ENCODE data around the gene NHLRC4.
"Not testable (repeated sequence)": the region's sequence is repeated elsewhere in the genome, so short reads cannot be mapped to it uniquely, and the experiment has no call there.

Gene NHLRC4

DNA sequence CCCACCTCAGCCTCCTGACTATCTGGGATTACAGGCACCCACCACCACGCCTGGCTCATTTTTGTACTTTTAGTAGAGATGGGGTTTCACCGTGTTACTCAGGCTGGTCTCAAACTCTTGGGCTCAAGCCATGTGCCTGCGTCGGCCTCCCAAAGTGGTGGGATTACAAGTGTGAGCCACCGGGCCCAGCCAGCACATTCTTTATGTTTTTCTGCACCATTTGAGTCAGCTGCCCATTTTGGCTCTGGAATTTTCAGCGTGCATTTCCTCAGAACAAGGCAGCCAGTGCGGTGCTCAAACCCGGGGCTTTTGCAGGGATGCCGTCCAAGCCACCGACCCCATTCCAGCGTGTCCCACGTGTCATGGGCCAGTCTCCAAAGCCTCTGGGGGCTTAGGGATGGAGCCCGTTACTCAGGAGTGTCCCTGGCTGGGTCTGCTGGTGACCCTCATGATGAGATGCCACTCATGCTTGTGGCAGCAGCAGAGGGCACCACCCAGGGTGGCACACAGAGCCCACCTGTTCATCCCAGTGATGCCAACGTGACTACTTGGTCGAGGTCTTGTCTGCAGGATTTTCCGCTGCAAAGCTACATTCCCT lies 19.3 kb downstream of the NHLRC4 start:
- no peak for DNase-seq

DNA sequence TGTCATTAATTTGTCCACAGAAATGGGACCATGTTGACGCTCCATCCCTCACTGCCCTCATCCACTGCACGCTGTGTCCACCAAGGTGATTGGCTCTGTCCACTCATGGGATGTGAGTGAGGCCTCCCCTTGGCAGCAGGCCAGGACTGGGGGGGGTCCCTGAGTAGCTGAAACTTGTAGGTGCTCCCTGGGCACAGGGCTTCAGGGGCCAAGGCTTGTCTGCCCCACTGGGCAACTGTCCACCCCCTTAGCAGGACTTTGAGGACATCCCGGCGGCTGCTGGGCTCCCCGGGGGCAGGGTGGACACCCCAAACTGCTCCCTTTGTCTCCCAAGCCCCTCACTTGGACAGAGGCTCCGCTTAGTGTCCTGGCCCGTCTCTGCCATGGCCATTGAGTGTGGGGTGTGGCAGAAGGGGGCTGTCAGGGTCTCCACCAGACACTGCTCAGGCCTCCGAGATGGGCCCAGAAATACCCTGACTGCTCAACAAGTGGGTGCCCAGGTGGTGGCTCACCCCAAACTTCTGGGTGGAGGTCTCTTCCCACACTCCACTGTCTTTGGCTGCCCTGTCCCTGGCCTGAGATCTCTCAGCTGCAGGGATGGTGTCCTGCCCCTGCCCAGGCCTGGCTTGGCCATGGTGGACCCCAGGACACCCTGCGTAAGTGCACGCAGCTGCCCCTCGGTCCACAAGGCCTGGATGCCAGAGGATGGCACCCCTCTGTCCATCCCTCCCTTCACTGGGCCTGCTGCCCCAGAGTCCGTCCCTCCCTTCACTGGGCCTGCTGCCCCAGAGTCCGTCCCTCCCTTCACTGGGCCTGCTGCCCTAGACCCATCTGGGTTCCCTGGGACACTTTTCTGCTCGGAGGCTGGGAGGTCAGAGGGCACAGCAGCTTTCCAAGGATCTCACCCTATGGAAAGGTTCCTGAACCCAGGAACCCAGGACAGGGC lies 20.1 kb downstream of the NHLRC4 start:
- DNase-seq: no peak

DNA sequence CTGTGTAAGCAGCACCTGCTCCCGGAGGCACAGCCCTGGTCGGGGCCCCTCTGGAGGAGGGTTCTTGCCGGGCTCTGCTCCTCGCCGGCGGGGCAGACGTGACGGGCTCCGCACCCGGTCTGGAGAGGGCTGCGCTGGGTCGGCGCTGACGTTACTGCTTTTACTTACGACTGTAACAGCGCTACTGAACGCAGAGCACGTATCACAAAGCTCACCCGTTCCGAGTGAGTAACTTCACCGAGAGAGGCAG lies 21.8 kb downstream of the NHLRC4 start:
- DNase-seq: peak; percentile 75

DNA sequence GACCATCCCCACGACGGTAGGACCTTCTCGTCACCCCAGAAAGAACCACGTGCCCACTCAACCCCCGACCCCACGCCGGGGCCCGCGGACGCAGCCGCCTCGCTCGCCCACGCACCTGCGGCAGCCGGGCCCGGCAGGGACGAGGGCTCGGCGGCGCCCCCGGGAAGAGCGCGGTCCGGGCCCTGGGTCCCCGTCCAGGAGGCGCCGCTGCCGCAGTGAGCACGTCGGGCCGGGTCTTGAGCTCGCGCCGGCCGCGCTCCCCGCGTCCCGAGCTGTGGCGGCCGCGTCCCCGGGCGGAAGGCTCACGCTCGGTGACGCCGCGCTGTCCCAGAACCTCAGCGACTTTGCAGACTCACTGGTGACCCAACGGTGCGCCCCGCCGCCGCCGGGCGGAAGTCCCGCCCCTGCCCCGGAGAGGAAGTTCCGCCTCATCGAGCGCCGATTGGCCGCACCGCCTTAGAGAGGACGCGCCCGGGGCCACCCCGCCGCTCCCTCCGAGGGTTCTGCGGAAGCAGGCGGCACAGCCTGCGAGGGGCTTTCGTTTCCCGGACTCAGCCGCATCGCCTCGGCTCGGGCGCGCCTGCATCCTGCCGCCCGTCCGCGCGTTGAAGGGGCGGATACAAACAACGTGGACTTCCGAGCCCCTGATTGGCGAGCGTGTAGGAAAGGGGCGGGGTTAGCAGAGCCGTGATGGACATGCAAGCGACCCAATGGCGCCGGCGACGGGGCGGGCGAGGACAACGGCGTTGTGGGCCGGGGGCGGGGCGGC lies 22.3 kb downstream of the NHLRC4 start:
- peak; percentile 97 for DNase-seq

DNA sequence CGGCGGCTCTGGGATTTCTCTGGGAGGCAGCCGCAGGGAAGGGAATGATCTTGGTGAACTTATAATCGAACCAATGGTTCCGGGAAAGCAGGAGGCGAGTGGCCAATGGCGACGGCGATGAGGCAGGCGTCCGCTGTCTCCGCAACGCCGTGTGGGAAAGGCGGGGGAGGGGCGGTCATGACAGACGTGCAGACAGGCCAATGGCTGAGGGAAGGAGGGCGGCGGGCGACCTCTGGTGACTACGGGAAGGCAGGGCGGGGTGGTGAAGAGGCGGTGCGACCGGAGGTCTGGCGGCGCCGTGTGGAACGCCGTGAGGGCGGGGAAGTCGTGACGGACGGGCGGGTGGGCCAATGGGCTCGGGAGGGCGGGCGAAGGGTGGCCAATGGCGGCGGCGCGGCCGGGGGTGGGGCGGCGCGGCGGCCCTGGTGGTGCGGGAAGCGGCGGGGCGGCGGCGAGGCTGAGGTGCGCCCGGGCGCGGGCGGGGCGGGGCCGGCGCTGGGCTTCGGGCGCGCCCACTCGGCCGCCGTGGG lies 22.9 kb downstream of the NHLRC4 start, which contains the start of gene RAB40C:
RAB40C (plus strand) TSS at position 409 of the 530 bp plus-strand sequence. CDS start 226 bp downstream, outside the sequence.
- peak; percentile 99 for DNase-seq

DNA sequence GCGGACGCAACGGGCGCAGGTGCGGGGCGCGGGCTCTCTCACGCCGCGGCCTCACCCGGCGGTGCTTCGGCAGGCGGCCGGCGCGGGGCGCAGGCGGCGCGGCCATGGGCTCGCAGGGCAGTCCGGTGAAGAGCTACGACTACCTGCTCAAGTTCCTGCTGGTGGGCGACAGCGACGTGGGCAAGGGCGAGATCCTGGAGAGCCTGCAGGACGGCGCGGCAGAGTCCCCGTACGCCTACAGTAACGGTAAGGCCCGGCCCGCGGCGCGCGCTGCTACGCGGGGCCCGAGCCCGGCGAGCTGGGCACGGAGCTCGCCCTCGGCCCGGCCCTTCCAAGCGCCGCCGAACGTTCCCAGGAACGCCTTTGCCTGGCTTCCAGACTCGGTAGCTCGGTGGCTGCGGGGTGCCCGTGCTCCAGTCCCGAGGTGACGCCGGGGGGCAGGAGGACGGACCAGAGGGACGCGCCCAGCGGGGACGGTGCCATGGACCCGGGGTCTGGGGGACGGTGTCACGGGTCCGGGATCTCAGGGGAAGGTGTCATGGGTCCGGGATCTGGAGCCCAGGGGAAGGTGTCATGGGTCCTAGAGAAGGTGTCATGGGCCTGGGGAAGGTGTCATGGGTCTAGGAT lies 23.5 kb downstream of the NHLRC4 start:
- DNase-seq: no peak

DNA sequence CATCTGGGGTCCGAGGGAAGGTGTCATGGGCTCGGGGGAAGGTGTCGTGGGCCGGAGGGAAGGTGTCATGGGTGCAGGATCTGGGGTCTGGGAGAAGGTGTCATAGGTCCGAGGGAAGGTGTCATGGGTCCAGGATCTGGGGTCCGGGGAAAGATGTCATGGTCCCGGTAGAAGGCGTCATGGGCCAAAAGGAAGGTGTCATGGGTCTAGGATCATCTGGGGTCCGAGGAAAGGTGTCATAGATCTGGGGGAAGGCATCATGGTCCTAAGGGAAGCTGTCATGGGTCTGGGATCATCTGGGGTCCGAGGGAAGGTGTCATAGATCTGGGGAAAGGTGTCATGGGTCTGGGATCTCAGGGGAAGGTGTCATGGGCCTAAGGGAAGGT lies 24.0 kb downstream of the NHLRC4 start:
- DNase-seq: no peak

DNA sequence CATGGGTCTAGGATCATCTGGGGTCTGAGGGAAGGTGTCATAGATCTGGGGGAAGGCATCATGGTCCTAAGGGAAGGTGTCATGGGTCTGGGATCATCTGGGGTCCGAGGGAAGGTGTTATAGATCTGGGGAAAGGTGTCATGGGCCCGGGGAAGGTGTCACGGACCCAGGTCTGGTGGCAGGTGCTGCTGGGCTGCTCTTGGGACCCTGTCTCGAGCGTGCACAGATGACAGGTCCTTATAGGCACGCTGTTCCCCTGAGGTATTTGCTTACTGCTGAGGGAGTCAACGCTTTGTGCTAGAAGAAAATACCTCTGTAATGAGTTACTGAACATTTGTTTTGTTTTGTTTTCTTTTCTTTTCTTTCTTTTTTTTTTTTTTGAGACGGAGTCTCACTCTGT lies 24.4 kb downstream of the NHLRC4 start:
- DNase-seq: no peak

DNA sequence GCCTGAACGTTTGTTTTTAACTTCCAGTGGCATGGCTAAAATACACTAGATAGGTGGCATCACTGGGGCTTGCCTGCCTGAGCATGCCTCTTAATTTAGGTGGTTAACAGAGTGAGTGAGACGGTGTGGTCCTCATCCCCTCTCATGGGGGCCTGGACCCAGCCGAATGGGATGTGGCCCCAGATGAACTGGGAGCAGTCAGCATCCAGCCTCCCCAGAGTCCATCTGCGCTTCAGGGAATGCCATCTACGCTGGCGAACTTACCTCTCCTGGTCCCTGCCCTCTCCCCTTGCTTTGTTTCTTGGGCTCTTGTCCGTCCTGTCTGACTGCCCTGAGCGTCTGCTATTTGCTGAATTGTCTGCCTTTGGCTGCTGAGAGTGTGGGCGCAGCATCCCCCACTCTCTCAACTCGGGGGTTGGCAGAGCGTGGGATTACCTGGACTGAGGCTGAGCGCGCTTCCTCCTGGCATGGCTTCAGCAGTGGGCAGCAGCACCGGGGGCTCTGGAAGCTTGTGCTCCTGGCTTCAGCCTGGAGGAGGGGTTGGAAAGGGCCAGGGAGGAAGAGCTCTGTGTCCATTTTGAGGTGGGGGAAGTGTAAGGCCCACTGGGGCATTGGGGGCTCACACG lies 25.2 kb downstream of the NHLRC4 start:
- no peak for DNase-seq

DNA sequence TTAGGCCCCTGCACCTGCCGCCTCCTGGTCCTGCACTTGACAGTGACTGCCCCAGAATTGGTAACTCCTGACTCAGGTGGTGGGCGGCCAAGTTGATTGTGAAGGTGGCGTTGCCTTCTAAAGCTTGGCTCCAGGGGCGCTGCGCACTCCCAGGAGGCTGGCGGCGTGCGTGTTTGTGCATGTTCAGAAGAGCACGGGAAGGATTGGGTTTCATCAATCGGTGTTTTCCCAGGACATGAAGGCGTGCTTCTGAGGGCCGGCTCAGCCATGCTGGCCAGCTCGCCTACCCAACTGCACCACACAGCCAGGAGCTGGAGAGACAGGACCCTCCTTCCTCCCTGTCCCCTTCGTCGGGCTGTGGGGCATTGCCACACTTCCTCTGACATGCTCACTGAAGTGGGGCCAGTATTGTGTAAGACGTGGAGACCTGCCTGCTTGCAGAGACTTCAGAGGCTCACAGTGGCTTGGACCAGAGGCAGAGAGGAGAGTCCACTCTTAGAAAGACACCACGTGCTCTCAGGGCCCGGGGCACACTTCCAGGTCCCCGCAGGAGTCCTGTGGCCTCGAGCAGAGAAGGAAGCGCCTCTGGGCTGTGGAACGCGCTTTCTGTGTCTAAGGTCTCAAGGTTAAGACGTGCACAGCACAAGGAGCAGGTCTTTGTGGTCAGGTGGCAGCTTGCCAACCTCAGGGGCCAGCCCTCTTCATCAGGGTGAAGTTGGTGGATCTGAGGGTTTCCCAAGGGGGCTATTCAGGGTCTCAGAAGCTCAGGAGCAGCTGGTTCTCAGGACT lies 25.9 kb downstream of the NHLRC4 start:
- DNase-seq: no peak

DNA sequence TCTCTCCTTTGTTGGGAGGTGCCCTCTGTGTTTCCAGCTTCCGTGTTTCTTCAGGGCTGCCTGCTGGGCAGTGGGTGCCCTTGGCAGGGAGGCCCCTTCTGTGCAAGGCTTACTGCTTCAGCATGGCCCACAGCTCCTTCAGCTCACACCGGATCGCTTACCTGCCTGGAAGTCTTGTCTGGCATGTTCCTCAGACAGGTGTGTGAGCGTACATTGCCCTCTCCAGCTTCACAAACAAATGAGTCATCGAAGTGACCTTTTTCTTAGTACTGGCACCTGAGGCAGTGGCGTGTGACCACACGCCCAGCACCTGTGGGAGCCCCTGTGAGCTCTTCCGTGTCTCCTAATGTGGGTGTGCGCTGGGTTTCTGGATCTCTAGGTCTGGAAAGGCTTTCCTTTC lies 26.6 kb downstream of the NHLRC4 start:
- no peak for DNase-seq

DNA sequence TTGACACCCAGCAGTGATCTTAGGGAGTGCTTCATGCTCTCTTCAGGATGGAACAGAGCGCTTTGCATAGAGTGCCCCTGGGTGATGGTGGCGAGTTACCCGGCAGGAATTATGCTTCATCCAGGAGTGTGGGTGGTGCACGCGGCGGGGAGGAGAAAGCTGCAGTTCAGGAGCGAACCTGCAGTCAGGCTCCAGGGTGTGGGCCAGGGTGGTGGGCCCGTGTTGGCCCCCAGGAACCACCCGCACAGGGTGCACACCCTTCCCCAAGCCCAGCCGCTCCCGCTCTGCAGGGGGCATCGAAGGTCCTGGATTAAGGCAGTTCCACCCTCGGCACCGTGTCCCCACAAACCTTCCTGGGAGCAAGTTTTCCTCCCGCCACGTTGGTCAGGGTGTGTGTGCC lies 27.0 kb downstream of the NHLRC4 start:
- no peak for DNase-seq

DNA sequence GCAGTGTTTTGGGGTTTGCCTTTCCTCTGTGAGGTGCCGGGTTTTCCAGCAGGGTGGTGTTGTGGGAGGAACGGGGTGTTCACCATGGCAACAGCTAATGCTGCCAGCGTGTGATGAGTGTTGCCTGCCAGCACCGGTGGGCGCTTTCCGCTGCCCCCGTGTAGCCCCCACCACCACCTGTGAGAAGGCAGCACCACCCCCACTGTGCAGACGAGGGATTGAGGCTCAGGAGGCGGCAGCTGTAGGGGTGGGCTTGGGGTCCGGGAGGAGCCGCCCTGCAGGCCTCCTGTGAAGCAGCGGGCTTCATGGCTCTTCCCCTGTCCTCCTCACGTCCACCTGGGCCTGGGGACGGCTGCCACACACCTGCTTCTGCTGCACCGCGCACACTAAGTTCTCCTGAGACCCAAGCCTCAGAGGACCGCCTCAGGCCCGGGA lies 28.3 kb downstream of the NHLRC4 start:
- DNase-seq: no peak

DNA sequence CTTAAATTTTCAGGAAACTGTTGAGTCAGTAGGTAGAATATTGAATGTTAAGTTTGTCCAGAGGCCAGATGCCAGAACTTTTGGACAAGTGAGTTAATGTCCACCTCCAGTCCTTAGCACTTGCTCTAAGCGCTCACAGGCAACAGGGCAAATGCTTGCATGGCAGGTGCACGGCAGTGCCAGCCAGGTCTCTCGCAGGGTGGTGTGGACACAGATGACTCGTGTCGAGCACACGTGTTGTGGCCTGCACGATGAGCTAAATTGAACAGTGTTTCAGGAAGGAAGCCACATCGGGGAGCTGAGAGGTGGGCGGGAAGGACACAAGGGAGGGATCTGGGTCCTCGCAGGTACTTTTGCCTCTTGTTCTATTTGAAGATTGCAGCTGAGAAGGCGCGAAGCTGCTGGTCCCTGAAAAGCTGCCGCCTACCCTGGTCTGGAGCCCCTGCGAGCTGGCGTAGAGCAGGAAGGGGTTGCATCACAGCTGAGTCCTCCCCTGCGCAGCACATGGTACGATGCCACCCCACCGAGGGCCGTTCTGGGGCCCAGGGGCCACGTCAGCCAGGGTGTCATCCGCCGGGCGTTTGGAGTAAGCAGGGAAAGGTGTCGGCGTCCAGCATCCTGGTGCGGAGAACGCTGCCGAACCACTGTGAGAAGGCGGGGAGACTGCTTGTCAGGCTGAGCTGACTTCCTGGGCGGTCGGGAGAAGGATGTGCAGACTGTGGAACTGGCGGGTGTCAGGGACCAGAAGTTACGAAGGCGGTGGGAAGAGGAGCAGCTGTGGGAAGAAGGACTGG lies 29.3 kb downstream of the NHLRC4 start:
- DNase-seq: no peak

DNA sequence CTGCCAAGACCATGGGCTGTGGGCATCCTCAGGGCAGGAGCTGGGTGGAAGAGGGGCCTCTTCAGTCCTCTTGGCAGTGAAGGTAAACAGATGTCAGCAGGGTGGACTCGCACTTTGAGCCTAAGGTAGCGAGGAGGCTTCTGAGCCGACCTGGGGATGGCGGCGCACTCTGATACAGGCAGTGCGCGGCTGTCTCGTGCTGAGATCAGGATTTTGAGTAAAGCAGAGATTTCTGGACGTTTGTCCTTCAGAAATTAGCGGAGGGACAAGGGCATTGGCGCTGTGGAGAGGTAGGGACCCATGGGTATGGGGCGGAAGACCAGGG lies 29.9 kb downstream of the NHLRC4 start:
- DNase-seq: no peak

DNA sequence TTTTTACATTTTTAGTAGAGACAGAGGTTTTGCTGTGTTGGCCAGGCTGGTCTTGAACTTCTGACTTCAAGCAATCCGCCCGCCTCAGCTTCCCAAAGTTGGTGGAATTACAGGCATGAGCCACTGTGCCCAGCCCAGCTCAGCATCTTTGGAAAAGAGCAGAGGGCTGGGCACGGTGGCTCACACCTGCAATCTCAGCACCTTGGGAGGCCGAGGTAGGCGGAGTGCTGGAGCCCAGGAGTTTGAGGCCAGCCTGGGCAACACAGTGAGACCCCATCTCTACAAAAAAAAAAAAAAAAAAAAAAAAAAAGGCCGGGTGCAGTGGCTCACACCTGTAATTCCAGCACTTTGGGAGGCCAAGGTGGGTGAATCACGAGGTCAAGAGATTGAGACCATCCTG lies 30.9 kb downstream of the NHLRC4 start:
- DNase-seq: not testable (repeated sequence)

DNA sequence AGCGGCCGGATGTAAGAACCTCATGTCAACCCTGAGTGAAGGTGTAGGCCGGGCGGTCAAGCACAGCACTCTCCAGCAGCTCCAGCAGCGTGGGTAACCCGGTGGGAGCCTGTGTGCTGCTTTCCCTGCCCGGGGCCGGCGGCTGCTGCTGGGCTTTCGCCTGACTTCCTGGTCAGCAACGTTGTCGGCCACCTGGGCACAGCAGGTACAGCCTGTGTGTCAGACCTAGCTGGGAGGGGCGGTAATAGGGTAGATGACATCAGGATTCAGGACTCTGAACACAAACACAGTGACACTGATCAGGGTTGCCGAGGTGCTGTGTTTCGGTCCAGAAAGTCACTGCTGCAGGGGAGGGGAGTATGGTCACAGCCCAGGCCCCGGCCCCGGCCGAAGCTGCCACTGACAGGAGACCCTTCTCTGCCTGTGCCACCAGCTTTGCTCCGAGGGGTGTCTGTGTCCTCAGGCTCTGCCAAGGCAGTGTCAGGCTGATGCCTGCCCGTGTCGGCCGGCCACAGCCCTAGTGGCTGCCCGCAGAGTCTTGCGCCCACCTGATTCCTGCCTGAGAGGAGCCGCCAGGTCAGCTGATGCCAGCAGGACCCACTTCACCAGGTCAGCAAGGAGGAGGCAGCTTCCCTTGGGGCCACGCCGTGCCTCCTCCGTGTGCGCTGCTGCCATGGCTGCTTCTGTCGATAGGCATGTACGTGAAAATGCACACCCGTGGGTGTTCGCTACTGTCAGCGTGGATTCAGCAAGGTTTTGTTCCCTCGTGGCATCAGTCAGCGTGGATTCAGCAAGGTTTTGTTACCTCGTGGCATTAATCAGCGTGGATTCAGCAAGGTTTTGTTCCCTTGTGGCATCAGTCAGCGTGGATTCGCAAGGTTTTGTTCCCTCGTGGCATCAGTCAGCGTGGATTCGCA lies 32.3 kb downstream of the NHLRC4 start:
- no peak for DNase-seq

DNA sequence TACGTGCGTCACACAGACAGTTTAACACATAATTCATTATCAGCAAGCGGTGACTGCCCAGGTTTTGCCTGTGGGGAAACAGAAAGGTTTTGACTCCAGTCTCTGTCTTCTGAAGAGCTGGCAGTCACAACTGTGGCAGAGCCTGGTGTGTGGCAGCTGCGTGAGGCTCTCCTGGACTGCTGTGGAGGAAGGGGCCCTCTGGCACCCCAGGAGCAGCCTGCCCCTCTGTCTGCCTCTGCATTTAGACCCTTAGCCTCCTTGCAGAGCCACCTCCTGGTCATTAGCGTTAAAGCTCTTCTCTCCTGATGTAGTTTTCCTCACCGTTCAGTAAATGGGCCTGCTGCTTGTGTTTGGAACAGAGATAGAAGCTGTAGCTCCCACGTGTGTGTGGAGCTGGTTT lies 34.0 kb downstream of the NHLRC4 start:
- DNase-seq: no peak

DNA sequence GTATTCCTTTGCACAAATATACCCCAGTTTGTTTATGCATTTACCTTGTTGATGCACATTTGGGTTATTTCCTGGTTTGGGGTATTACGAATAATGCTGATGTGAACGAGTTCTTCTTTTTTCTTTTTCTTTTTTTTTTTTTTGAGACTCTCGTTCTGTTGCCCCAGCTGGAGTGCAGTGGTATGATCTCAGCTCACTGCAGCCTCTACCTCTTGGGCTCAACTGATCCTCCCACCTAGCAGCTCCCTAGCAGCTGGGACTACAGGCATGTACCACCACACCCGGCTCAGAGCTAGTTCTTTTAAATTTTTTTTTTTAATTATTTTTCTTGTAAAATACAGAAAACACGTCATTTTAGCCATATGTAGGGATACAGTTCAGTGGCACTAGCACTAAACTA lies 37.1 kb downstream of the NHLRC4 start:
- no peak for DNase-seq

Measured in islet precursor cell (in vitro differentiated cells).